ENCODE results near the gene LRCOL1.

GRCh38 chr12:132660052-132660451 is 49.7 kb upstream of the LRCOL1 start:
- TF ChIP-seq CTCF (IDR thresholded peaks at IDR 0.05) (no peak), POLR2A (IDR thresholded peaks at IDR 0.05) (no peak), POLR2AphosphoS5 (IDR thresholded peaks at IDR 0.05) (no peak)

Data from prostate gland (tissue), 2 donors.